HTERT RPE-1 (cell line): ENCODE measurements around the gene HRG.
"Not testable (repeated sequence)": the region's sequence is repeated elsewhere in the genome, so short reads cannot be mapped to it uniquely, and the experiment has no call there.

Experiments used
- in situ Hi-C: fragments of 300-500 bp; cut with MboI; formaldehyde crosslinking; loops from 4 replicates; pipeline ENCODE4 v1.14.3; 2020; ENCODE audit warnings: low sequenced_read_pairs

Gene HRG, protein sequence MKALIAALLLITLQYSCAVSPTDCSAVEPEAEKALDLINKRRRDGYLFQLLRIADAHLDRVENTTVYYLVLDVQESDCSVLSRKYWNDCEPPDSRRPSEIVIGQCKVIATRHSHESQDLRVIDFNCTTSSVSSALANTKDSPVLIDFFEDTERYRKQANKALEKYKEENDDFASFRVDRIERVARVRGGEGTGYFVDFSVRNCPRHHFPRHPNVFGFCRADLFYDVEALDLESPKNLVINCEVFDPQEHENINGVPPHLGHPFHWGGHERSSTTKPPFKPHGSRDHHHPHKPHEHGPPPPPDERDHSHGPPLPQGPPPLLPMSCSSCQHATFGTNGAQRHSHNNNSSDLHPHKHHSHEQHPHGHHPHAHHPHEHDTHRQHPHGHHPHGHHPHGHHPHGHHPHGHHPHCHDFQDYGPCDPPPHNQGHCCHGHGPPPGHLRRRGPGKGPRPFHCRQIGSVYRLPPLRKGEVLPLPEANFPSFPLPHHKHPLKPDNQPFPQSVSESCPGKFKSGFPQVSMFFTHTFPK

DNA sequence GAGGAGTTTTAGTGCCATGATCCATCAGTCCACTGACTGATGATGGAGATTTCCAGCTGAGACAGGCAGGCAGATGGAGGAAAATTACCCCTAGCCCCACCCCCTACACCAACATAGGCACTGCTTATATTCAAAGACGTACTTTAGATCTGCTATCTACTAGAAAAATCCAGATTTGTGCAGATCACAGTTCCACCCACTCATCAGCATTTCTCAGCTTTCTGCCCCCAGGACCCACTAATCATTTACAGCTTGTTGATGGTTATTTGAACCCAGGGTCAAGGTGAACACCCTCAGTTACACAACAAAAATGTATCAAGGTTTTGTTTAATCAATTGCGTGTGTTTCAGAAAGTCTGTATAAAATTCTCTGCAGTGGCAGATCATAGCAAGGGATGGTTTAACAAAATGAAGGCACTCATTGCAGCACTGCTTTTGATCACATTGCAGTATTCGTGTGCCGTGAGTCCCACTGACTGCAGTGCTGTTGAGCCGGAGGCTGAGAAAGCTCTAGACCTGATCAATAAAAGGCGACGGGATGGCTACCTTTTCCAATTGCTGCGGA is at the start of gene HRG:
HRG (plus strand) TSS at position 390 of the 564 bp plus-strand sequence; CDS start at position 408, 18 bp downstream.
- in situ Hi-C loops, result no loop called here

DNA sequence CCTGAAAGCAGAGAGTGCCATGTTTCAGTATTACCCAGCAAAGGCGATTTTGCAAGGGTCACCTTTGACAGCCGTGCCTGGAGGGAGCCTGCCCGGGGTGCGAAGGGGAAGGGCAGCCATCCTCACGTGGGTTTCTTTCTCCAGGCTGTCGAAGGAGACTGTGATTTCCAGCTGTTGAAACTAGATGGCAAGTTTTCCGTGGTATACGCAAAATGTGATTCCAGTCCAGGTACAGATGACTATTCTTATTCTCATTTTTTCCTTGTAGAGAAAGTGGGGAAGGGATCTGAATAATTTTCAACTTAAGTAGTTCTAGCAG is 49.6 kb upstream of the HRG start:
- in situ Hi-C loops, result no loop called here

DNA sequence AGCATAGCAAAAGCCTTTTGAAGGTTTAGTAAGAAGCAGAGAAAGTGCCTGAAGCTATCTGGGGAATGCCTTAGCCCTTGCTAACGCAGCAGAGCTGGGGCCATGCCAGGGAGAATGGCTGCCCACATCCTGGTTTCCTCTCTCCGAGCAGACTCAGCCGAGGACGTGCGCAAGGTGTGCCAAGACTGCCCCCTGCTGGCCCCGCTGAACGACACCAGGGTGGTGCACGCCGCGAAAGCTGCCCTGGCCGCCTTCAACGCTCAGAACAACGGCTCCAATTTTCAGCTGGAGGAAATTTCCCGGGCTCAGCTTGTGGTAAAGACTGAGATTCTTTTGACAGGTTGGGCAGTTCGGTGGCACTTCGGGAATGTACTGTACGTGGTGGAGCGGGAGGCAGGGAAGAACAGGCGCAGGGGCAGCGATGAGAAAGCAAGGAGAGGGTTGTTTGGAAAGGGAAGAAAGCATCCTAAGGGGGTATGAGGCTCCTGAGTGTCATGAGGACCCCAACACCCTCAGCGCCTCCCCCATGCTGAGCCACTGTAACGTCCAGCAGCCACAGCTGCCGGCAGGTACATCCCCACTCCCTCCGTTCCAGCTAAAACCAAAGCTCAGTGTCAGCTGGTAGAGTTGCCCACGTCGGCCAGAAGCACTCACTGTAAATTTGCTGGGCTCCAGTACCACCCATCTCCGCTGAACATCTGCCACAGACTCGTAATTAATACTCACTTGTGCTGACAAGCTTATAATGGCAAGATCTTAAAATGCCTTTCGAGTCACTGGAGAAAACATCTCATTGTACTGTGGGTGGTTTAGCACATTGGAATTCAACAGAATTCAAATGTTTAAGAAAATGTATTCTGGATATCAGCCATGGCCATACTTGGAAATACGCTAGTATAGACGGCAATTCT is 48.5 kb upstream of the HRG start:
- in situ Hi-C loops, result no loop called here

DNA sequence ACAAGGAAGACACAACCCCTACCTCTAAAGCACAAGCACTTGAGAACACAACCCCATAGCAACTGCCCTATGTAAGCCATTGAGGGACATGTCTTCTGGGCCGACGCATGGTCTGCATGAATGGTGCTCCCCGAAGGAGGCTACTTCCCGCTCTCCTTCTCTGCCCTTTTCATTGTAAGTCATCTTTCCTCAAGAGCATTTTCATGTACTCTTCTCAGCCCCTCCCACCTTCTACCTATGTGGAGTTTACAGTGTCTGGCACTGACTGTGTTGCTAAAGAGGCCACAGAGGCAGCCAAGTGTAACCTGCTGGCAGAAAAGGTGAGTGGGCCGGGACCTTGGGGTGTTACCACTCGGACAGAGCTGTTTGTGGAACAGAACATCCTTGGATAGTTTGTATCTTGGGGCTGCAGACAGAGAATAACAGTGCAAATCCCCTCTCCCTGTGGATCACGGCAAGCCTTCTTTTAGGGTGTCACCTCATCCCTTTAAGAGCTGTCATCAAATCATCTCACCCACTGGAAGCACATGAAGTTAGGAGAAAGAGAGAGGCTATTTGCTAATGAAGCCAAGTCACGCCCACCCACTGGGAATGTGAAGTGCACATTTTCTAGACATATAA is 47.4 kb upstream of the HRG start:
- in situ Hi-C loops, result no loop called here

DNA sequence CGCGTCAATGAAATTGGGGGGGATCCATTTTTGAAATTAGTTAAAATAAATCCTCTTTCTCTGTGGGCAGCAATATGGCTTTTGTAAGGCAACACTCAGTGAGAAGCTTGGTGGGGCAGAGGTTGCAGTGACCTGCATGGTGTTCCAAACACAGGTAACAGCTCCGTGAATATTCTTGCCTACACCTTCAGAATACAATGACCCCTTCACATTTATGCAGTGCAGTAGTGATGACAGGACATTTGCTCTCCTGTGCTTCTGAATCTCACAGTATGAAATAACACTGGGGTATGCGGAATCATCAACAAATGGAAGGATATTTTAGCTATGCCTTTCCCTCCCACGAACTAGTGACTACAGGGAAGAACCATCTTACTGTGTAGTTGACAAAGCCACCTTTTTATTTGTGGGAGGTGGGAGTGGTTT is 46.0 kb upstream of the HRG start:
- in situ Hi-C loops, result no loop called here

DNA sequence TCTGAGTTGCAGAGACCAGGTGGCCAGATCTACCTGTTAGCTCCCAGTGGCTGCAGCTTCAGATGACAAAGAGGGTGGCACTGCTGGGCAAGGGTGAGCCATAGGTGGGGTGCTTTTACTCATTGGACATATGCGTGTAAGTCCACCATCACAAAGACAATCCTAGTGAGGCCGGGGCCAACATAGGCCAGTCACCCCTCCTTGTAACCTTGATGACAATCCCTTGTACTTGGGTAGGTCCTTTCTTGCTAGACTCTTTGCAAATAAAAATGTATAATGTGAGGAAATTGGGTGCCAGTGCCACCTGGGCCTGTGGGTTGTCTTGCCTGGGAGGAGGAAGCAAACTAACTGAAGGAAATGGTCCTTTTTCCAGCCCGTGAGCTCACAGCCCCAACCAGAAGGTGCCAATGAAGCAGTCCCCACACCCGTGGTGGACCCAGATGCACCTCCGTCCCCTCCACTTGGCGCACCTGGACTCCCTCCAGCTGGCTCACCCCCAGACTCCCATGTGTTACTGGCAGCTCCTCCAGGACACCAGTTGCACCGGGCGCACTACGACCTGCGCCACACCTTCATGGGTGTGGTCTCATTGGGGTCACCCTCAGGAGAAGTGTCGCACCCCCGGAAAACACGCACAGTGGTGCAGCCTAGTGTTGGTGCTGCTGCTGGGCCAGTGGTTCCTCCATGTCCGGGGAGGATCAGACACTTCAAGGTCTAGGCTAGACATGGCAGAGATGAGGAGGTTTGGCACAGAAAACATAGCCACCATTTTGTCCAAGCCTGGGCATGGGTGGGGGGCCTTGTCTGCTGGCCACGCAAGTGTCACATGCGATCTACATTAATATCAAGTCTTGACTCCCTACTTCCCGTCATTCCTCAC is 45.4 kb upstream of the HRG start:
- in situ Hi-C loops, result no loop called here

DNA sequence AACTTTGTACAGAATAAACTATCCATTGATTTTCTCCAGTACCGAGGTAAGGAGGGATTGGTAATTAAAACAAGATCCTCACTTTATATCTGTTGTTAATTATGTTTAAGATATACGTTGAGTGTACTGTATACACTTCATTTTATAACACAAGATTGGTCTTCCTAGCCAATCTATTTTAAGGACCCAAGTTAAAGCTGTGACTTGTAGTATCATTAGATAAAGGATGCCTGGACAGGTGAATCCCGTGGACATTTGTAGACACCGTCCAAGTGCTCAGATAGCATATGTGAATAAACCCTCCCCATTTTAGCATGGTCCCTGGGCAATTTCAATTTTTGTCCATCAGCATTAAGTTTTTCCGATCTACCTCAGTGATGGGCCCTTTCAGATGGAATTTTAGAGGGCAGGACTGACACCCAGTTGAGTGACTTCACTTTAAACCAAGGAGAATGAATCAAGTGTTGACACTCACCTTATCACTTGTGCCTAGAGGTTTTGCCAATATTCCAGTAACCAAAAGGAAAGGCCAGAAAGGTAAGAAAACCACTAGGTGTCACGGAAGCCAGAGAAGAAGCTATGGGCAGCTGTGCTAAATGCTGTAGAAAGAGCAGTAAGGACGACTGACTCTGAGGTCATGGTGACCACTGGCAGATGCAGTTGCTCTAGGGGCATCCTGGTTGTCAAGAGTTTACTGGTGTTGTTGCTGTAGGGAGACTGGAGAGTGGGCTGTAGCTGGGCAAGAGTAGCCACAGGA is 43.7 kb upstream of the HRG start:
- in situ Hi-C loops, result no loop called here

DNA sequence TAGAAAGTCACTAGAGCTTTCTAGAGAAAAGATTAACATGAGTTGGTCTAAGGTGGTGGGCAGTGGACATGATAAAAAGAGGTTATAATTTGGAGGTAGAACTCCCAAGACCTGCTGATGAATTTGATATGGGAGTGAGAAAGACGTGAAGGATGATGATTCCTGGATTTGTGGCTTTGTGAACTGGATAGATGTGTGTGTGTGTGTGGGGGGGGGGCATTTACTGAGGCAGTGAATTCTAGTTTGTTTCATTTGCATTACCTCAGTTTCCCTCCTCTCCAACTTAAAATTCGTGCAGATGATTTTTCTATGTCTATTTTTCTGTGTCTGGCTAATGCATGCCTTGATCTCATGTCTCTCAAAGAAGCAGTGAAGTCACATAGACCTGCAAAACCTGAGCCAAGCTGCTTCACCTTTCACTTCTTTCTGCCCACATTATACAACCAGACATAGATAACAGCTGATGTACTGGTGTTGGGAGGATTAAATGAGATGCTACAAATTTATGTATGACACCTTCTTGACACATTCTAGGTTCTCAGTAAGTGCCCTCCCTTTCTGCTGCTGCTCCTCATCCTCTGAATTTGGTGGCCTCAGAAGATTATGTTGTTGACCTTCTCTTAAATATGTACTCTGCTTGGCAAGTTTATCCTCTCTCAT is 43.0 kb upstream of the HRG start:
- in situ Hi-C loops, result no loop called here

DNA sequence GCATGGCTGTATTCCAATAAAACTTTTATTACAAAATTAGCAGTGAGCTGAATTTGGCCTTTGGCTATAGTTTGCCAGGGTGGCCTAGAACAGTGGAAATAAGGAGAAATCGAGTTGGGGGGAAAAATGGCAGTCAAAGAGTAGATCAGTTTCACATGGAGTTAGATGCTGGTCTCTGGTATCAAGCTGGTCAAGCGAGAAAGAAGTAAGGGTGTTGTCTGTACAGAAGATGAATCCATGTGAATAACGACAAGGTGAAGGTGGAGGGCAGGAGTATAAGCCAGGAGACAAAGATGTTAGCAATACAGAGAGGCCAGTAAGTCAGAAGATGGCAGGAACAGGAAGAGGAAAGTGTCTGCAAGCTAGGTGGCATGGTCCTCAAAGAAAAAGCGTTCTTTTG is 41.2 kb upstream of the HRG start:
- in situ Hi-C loops, result no loop called here

DNA sequence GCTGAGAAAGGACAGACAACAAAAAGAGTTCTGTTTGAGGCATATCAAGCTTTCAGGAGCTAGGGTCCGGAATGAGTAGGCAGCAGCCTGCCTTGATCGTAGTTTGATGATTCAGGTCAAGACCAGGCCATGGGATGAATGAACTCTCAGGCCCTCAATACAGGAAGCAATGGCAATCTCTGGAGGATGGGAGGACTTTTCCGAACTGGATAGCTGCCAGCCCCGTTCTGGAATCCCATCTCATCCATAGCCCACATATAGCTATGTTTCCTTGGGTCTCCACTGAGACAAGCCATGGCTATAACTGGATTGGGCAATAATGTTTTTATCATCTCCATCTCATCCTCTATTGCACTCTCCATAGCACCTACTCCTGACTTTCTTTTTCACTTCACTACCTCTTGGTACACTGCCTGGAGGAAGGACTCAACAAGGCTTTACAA is 40.2 kb upstream of the HRG start:
- in situ Hi-C loops, result no loop called here

DNA sequence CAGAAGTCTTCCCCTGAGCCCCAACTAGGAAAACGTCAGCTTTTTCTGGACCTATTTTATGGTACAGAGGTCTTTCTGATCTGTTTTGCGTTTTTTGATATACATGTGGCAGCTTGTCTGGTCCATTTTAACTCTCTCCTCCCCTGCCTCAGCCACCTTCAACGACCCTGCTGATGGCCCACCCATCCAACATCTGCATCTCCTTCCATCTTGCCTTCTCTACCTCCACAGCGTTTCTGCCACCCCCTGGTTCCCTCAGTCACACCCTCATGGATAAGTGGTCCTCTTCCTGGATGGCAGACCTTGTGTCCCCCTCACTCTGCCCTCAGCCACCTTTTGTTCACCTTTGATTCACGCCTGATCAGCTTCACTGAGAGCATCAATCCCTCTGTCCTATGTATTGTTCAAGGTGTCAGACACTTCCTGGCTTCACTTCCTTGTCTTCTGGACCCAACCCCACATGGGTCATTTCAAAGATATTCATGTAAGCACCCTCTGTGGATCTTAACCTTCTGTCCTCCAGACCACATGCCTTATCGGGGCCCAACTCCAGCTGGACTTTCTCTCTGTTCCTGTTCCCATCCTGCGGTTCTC is 39.5 kb upstream of the HRG start:
- in situ Hi-C loops, result no loop called here

DNA sequence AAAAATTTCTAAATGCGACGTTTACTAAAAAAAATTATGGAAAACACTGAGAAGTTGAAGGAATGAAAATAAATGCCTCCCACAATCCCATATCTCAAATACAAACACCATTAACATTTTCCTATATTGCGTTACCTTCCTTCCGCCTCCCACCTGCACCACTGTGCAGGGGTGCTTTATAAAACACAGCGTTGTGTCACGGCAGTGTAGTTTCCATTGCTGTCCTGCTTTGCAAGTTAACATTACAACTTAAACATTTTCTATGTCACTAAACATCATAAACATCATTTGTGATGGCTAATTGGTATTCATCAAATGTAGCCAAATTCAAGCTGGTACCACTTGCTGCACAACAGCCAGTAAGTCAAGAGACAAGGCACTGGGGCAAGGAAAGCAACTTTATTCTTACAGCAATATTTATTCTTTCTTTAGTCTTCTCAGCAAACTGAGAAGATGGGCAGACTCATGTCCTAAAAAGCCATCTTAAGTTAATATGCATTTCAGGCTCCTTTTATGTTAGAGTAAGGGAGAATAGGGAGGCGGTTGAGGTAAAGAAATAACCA is 37.9 kb upstream of the HRG start:
- in situ Hi-C loops, result no loop called here

DNA sequence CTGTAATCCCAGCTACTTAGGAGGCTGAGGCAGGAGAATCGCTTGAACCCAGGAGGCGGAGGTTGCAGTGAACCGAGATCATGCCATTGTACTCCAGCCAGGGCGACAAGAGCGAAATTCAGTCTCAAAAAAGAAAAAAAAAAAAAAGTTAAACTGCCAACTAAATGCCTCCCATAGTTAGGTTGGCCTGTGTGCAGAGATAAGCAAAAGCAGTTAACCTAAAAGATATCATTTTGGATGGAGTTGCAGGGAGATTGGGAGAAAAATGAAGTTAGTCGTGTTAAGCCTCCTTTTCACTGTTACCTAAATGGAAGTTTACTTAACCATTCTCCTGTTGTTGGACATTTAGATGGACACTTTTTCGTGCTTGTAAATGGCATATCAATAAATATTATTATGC is 37.1 kb upstream of the HRG start:
- in situ Hi-C loops, result no loop called here

DNA sequence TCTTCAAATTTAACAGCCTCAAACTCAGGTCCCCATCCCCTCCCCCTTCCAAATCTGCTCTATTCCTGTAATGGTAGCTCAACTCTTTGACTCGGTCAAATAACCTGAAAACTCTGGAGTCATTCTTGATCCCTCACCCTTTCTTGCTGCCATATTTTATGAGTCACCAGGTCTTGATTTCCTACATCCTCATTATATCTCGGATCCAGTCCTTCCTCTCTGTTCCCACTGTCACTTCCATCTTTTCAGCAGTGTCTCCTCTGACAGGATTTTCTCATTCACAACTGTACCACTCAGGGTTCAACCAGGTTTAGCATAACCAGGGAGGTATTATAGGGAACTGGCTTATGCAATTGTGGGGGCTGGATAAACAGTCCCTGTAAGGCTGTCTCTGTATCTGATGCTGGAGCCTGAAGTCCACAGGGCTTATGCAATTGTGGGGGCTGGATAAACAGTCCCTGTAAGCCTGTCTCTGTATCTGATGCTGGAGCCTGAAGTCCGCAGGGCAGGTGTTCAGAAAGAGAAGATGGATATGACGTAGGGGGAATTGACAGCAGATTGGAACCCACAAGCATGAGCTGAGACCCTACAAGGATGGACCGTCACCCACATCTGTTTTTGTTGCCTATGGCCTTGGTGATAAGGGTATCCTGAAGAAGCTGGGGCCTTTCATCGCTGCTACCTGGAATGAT is 34.7 kb upstream of the HRG start:
- in situ Hi-C loops, result no loop called here

DNA sequence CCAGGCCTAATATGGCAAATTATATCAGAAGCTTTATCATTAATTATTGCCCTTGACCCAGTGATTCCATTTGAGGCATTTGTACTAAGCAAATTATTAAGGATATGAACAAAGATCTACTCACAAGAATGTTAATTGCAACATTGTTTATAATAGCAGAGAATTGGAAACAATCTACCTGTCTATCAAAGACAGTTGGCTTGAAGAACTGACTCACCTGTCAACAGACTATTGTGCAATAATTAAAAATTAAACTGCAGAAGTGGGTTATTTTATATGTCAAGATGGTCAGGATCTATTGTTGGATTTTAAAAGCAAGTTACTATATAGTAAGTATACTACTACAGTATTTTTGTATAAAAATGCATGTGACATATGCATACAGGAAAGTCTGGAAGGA is 32.3 kb upstream of the HRG start:
- in situ Hi-C loops, result no loop called here

DNA sequence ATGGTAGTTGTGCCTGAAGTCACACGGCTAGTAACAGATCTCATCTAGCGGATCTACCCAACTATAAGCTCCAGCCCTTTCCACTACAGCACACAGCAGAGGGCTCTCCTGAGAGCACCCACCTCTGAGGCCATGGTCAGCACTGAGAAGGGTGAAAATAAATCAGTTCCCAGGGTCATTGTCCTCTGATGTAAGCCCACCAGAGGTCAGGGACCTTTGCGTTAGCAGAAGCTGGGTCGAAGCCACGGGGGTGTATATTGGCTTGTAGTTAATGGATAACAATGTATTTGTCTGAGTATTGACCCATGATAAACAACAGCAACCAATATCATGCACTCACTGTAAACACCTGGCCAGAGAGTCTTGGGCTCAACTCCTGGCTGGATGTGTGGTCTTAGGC is 31.6 kb upstream of the HRG start:
- in situ Hi-C loops, result not testable (repeated sequence)

DNA sequence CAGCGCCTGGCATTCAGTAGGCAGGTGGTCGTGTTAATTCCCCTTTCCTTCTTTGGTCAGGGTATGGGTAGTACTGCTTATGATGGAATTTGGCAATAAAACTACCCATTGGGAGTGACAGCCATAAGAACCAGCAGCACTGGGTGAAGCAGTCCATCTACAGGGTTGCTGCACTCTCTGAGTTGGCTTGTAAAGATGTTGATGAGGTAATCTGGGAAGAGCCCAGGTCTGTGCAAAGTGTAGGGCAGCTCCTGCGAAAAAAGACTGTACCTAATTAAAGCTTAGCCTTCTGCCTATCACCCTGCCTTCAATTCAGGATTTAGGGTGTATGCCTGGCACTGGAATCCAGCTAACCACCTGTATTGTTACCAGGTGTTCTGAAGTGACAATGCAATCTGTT is 30.3 kb upstream of the HRG start:
- in situ Hi-C loops, result no loop called here

DNA sequence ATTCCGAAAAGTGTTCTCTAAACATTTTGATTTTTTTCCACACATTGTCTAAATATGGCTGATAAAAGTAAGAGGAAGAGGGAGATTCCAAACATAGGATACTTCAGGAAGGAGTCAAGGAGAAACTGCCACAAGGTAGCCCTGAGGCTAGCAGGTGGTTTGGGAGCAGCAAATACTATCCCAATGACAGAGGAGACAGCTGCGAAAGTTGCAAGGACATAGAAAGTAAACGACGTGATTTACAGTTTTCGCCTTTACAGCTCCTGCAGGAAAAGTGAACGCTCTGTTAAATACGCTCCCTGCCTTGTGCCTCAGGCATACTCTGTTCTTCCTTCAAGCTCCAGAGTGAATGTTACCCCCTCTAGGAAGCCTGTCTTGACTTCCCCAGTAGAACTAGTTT is 29.3 kb upstream of the HRG start:
- in situ Hi-C loops, result no loop called here
